Kidney epithelial cell (primary cell): ENCODE data around the gene CENPV. TPM values are rescaled to one million over a fixed set of nuclear protein-coding genes. Genes with fewer than 3 reads are reported as not detected.
A peak's percentile ranks its signal among the peaks of the same experiment; 100 is the strongest.
"Not testable (repeated sequence)": the region's sequence is repeated elsewhere in the genome, so short reads cannot be mapped to it uniquely, and the experiment has no call there.

Experiments
- DNase-seq: peaks from one replicate; pipeline ENCODE4 v3.0.0-alpha.2; 2010; ENCODE audit warnings: low read depth
- H3K27me3 ChIP-seq: 2 replicates; pipeline ENCODE4 v1.6.0; 2011; ENCODE audit warnings: low read length; ENCODE audit not compliant: control insufficient read depth, insufficient read depth
- H3K36me3 ChIP-seq: 2 replicates; pipeline ENCODE4 v1.5.1; 2011; ENCODE audit warnings: low read length; ENCODE audit not compliant: control insufficient read depth, insufficient read depth
- H3K4me3 ChIP-seq: 2 replicates; pipeline ENCODE4 v1.5.1; 2011; ENCODE audit warnings: low read depth, mild to moderate bottlenecking, control low read depth, low read length
- total RNA-seq: library from RNA; depleted of rRNA; stranded (reverse); fragments of >200 nt; gene quantifications from 2 replicates; pipeline ENCODE4 v1.2.3, GENCODE V29; 2015
- TF ChIP-seq, protein P1 (sequence below): IDR thresholded peaks from 2 replicates; pipeline ENCODE4 v1.5.1; 2011; ENCODE audit warnings: mild to moderate bottlenecking, moderate library complexity, low read length, control low read depth, inconsistent platforms; ENCODE audit not compliant: insufficient read depth, poor library complexity, severe bottlenecking

The CENPV gene
- total RNA-seq, result 42.6 and 68.4 TPM in 2 replicates

DNA sequence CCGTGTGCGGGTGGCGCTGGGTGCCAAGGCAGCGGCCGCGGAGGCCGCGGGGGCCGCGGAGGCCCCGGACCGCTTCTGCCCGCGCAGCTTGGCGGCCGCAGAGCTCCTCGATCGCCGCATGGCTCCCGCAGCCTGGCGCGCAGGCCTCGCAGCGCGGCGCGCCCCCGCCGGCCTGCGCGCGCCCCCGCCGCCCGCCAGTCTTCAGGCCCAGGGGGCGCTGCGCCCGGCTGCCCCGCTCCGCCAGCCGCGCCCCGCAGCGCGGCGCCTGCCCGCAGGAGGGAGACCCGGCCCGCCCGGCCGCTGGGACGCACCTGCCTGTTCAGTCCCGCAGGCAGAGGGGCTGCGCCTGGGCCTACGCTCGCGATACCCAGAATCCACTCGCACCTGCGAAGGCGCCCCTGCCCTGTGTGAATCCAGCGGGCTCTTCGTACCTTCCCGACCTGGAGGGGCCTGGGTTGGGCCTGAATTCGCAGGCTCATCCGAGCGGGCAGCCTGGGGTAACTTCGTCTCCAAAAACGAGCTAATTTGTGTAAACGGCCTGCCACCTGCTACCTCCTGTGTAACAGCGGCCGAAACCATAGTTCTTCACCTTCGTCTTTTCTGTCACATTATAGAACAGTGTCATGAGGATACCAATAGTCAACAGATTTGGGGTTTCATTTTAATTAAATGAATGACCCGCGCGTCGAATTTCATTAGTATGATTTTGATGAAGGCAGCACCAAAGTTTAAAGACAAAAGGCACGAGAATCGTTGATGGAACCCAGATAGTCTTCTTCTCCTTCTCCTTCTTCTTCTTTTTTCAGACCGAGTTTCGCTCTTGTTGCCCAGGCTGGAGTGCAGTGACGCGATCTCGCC is at the start of gene CENPV:
CENPV (minus strand) TSS at position 153 of the 858 bp plus-strand sequence; CDS start at position 120, 33 bp downstream.
- TF ChIP-seq, protein P1, sequence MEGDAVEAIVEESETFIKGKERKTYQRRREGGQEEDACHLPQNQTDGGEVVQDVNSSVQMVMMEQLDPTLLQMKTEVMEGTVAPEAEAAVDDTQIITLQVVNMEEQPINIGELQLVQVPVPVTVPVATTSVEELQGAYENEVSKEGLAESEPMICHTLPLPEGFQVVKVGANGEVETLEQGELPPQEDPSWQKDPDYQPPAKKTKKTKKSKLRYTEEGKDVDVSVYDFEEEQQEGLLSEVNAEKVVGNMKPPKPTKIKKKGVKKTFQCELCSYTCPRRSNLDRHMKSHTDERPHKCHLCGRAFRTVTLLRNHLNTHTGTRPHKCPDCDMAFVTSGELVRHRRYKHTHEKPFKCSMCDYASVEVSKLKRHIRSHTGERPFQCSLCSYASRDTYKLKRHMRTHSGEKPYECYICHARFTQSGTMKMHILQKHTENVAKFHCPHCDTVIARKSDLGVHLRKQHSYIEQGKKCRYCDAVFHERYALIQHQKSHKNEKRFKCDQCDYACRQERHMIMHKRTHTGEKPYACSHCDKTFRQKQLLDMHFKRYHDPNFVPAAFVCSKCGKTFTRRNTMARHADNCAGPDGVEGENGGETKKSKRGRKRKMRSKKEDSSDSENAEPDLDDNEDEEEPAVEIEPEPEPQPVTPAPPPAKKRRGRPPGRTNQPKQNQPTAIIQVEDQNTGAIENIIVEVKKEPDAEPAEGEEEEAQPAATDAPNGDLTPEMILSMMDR, result no peak
- Histone ChIP-seq H3K27me3 (no peaks in the 10 kb centered on the region), H3K4me3 (peak within 1 kb of the TSS; percentile 73), H3K36me3 (no peaks in the 10 kb centered on the region)
- no peak for DNase-seq

DNA sequence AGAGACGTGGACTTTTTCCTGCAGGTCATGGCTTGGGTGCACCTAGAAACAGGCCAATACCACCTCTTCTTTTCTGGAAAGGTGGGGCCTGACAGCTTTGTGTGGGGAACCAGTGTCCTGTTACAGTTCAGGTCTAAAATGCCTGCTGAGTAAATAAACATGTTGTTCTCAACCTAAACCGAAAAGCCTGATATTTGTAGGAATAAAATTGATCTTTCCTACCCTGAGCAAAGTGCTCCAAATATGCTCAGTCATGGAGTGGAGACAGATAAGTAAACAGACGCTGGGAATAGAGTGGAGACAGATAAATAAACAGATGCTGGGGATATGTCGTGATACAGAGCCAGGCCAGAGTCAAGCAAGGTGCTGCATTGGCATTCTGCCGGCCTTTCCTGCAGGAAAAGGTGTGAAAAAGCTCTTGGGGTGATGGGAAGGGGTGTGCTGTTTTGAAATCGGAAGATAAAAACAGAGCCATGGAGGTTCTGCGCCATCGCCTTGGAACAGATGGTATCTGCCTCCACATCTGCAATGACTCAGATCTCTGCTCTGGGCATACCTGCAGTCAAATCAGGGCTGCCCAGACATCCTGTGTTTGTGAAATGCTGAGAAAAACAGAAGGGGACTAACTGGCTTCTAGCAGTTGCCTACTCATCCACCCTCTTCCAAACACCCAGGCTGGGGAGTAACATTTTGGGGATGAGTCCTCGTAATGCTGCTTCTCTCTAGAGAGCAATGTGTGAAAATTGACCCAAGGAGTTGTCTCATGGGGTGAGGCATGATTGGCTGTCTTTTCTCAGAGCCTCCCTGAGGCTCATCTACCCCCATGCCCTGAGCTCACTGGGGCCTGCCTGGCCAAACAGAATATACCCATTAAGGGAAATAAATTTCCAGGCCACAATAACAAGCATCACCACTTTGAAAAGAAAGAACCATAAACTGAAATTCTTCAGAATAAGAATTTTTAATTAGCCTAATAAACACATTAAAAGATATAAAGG is 45.3 kb upstream of the CENPV start:
- Histone ChIP-seq H3K27me3 (no peaks in the 10 kb centered on the region), H3K36me3 (no peaks in the 10 kb centered on the region), H3K4me3 (no peak overlapping the region)
- TF ChIP-seq, protein P1, result no peak
- DNase-seq, result no peak

DNA sequence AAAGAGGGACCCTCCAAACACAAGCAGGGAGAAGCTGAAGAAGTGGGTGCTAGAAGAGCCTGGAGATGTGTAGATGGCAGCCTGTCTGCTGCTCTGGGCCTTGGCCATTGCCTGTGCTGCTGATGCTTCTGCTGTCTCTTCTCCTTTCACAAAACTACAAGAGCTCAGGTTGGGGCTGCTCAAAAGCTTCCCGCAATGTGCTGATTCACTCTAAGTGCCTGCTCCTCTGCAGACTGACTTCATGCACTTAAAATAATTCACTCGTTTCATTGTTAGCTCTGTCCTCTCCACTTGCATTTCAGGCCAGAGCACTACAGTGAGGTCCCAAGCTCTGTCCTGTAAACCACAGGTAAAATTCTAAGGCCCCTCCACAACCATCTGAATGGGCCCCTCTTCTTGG is 43.4 kb upstream of the CENPV start:
- not testable (repeated sequence) for DNase-seq, H3K4me3 ChIP-seq, H3K36me3 ChIP-seq, H3K27me3 ChIP-seq

DNA sequence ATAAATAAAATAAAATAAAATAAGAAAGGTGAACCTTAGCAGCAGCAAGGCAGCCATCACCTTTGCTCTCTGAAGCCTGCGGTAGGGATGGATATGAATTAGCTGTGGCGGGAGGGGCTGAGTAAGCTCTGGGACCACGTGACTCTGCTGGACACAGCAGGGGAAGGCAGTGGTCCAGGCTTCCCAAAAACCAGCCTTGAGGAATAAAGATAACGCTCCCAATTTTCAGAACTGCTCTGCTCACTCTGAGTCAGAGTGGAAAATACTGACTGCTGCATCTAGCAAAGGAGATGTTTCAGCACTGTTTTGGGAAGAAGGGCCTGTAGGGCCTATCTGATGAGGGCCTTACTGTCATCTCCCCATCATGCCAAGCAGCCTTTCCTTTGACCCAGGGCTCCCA is 42.6 kb upstream of the CENPV start:
- H3K36me3 ChIP-seq, H3K4me3 ChIP-seq, DNase-seq, H3K27me3 ChIP-seq: not testable (repeated sequence)

DNA sequence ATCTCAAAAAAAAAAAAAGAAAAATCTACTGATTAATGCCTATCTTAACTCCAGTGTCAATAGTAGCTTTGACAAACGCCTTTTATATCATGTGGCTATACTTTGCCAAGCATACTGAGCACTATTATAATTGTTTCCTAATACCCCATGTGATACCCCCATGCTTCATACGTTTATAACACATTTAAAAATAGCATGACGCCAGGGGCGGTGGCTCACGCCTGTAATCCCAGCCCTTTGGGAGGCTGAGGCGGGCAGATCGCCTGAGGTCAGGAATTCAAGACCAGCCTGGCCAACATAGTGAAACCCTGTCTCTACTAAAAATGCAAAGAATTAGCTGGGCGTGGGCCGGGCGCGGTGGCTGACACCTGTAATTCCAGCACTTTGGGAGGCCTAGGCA is 39.2 kb upstream of the CENPV start:
- H3K27me3 ChIP-seq, H3K36me3 ChIP-seq, H3K4me3 ChIP-seq, DNase-seq: not testable (repeated sequence)

DNA sequence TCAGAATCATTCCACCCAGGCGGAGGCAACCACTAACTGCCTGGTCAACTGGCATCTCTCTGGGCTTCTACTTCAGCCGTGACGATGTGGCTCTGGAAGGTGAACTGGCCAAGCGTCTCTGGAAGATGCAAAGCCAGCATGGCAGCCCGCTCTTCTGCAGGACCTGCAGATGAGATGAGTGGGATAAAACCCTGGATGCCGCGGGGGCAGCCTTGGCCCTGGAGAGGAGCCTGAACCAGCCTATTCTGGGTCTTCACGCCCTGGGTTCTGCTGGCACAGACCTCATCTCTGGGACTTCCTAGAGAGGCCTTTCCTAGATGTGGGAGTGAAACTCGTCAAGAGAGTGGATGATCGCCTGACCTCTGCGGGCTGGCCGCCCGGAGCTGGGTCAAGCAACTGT is 38.2 kb upstream of the CENPV start:
- no peak overlapping the region for H3K4me3 ChIP-seq
- H3K27me3 ChIP-seq, result no peaks in the 10 kb centered on the region
- DNase-seq, result no peak
- H3K36me3 ChIP-seq, result no peaks in the 10 kb centered on the region
- TF ChIP-seq, protein P1, result no peak

DNA sequence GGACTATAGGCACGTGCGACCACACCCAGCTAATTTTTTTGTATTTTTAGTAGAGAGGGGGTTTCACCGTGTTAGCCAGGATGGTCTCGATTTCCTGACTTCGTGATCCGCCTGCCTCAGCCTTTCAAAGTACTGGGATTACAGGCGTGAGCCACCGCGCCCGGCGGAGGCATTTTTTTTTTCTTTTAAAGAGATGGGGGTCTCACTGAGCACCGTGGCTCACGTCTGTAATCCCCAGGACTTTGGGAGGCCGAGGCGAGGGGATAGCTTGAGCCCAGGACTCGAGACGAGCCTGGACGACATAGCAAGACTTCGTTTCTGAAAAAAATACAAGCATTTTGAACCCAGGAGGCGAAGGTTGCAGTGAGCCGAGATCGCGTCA is 32.8 kb upstream of the CENPV start:
- not testable (repeated sequence) for H3K36me3 ChIP-seq, DNase-seq, H3K27me3 ChIP-seq
- H3K4me3 ChIP-seq, result peak overlapping the region; percentile 12
